SK-N-SH (cell line): ENCODE measurements around the gene ZXDC. TPM values are rescaled to one million over a fixed set of nuclear protein-coding genes. Genes with fewer than 3 reads are reported as not detected.
A peak's percentile ranks its signal among the peaks of the same experiment; 100 is the strongest.

Experiments
- CTCF ChIA-PET: fragments of 300-600, 350-600 bp; formaldehyde crosslinking; extraction: SDS; loops from one replicate; lab custom pipeline; 2021; lab: Yijun Ruan, JAX
- POLR2A ChIA-PET: fragments of 350-600 bp; sonication (Branson Sonifier 250); formaldehyde crosslinking; extraction: SDS; loops from one replicate; lab custom pipeline; 2020; ENCODE audit warnings: antibody characterized with exemption, inconsistent platforms; lab: Yijun Ruan, JAX
- DNase-seq: peaks from one replicate; pipeline ENCODE4 v3.0.0; 2012
- H2AFZ ChIP-seq: fragments of 200-600 bp; sonication (generic); 2 replicates; pipeline ENCODE4 v1.8.1; 2016; ENCODE audit warnings: antibody characterized with exemption, mild to moderate bottlenecking, low read depth
- H3F3A ChIP-seq: fragments of 200-600 bp; sonication (generic); replicated peaks from 2 replicates; pipeline ENCODE3; 2016; ENCODE audit warnings: antibody characterized with exemption, mild to moderate bottlenecking; ENCODE audit not compliant: insufficient read depth
- H3K27ac ChIP-seq, 2 experiments: fragments of 200-500 bp in 1 of 2; fragments of 200-600 bp in 1 of 2; sonication (Bioruptor generic) in 1 of 2; sonication (generic), shearing (Covaris generic) in 1 of 2; 2 replicates each; pipeline versions ENCODE4 v1.5.1 to v1.6.1; 2014 to 2016; ENCODE audit warnings: low read depth in 2 of 2, inconsistent platforms in 1 of 2, low read length in 1 of 2, mild to moderate bottlenecking in 1 of 2, mixed read lengths in 1 of 2
- H3K27me3 ChIP-seq: fragments of 200-600 bp; sonication (generic), shearing (Covaris generic); 2 replicates; pipeline ENCODE4 v1.6.1; 2016; ENCODE audit warnings: mixed run types; ENCODE audit not compliant: insufficient read depth
- H3K36me3 ChIP-seq, 2 experiments: fragments of 200-500 bp in 1 of 2; fragments of 200-600 bp in 1 of 2; sonication (Bioruptor generic) in 1 of 2; sonication (generic) in 1 of 2; replicated peaks in 1 of 2; 2 replicates each; pipeline versions ENCODE3 to v1.5.1; 2014 to 2016; ENCODE audit warnings: low read length in 1 of 2, mild to moderate bottlenecking in 1 of 2; ENCODE audit not compliant: insufficient read depth in 2 of 2, control insufficient read depth in 1 of 2
- H3K4me1 ChIP-seq, 2 experiments: fragments of 200-500 bp in 1 of 2; fragments of 200-600 bp in 1 of 2; sonication (Bioruptor generic) in 1 of 2; sonication (generic), shearing (Covaris generic) in 1 of 2; 2 replicates each; pipeline versions ENCODE4 v1.5.1 to v1.6.1; 2014 to 2016; ENCODE audit warnings: low read depth in 1 of 2, low read length in 1 of 2, mixed run types in 1 of 2; ENCODE audit not compliant: insufficient read depth in 2 of 2, control insufficient read depth in 1 of 2
- H3K4me2 ChIP-seq: fragments of 200-600 bp; sonication (generic), shearing (Covaris generic); 2 replicates; pipeline ENCODE4 v1.6.1; 2017; ENCODE audit warnings: mixed run types
- H3K4me3 ChIP-seq, 2 experiments: fragments of 200-500 bp in 1 of 2; fragments of 200-600 bp in 1 of 2; sonication (Bioruptor generic) in 1 of 2; sonication (generic), shearing (Covaris generic) in 1 of 2; 2 replicates each; pipeline versions ENCODE4 v1.5.1 to v1.8.1; 2014 to 2016; ENCODE audit warnings: low read depth in 2 of 2, inconsistent platforms in 1 of 2, low read length in 1 of 2, mild to moderate bottlenecking in 1 of 2, mixed read lengths in 1 of 2, moderate library complexity in 1 of 2
- H3K79me2 ChIP-seq: fragments of 200-600 bp; sonication (generic); 2 replicates; pipeline ENCODE4 v1.8.1; 2017; ENCODE audit warnings: mild to moderate bottlenecking; ENCODE audit not compliant: insufficient read depth
- H3K9ac ChIP-seq: fragments of 200-600 bp; sonication (generic); 2 replicates; pipeline ENCODE4 v1.6.1; 2017; ENCODE audit warnings: mixed run types
- H3K9me2 ChIP-seq: fragments of 200-600 bp; sonication (generic); 2 replicates; pipeline ENCODE4 v1.6.1; 2017; ENCODE audit warnings: mixed run types
- H3K9me3 ChIP-seq: fragments of 200-600 bp; sonication (generic); 2 replicates; pipeline ENCODE4 v1.6.1; 2017; ENCODE audit warnings: mixed run types, mild to moderate bottlenecking, moderate library complexity
- H4K20me1 ChIP-seq: fragments of 200-600 bp; sonication (generic); 2 replicates; pipeline ENCODE4 v1.6.1; 2017; ENCODE audit warnings: mild to moderate bottlenecking, mixed run types; ENCODE audit not compliant: insufficient read depth
- JUND ChIP-seq: IDR thresholded peaks from 2 replicates; pipeline ENCODE4 v1.4.0; 2012
- MEF2A ChIP-seq: IDR thresholded peaks from 2 replicates; pipeline ENCODE4 v1.4.0; 2012; ENCODE audit warnings: low read depth, borderline replicate concordance
- MXI1 ChIP-seq: IDR thresholded peaks from 2 replicates; pipeline ENCODE4 v1.6.1; 2012; ENCODE audit warnings: mild to moderate bottlenecking, low read depth, low read length, improper control_type of control experiment
- NFIC ChIP-seq: IDR thresholded peaks from 2 replicates; pipeline ENCODE4 v1.4.0; 2012; ENCODE audit warnings: borderline replicate concordance
- NRF1 ChIP-seq: IDR thresholded peaks from 2 replicates; pipeline ENCODE4 v1.6.1; 2012; ENCODE audit warnings: low read depth, mild to moderate bottlenecking, low read length
- RAD21 ChIP-seq: IDR thresholded peaks from 2 replicates; pipeline ENCODE4 v1.6.1; 2012; ENCODE audit warnings: mild to moderate bottlenecking, low read length
- SIN3A ChIP-seq: IDR thresholded peaks from 2 replicates; pipeline ENCODE4 v1.6.1; 2012; ENCODE audit warnings: low read depth, mild to moderate bottlenecking, low read length, moderate library complexity, borderline replicate concordance
- SMC3 ChIP-seq: IDR thresholded peaks from 2 replicates; pipeline ENCODE4 v1.6.1; 2012; ENCODE audit warnings: low read depth, low read length, improper control_type of control experiment
- TEAD4 ChIP-seq: IDR thresholded peaks from 2 replicates; pipeline ENCODE4 v1.4.0; 2012; ENCODE audit warnings: mild to moderate bottlenecking, borderline replicate concordance; ENCODE audit not compliant: insufficient read depth
- WGBS: methylation state at CpG from one replicate; pipeline ENCODE4 v1.1.6; 2017; ENCODE audit warnings: low lambda C conversion rate; 5-methylcytosine and 5-hydroxymethylcytosine counted together
- polyA plus RNA-seq, 3 experiments: library from polyadenylated mRNA; depleted of rRNA; stranded (reverse); fragments of >200 nt; gene quantifications; 2 replicates each; pipeline ENCODE4 v1.2.3, GENCODE V29; 2012
- TF ChIP-seq, protein P1 (sequence below): fragments of 150-350 bp; IDR thresholded peaks from 2 replicates; pipeline ENCODE4 v1.6.1; 2016; ENCODE audit warnings: mild to moderate bottlenecking, low read depth, low read length

Gene ZXDC
- polyA plus RNA-seq, 1 of the 3 experiments (the other 2 are of a cell fraction), result 8.5 TPM

DNA sequence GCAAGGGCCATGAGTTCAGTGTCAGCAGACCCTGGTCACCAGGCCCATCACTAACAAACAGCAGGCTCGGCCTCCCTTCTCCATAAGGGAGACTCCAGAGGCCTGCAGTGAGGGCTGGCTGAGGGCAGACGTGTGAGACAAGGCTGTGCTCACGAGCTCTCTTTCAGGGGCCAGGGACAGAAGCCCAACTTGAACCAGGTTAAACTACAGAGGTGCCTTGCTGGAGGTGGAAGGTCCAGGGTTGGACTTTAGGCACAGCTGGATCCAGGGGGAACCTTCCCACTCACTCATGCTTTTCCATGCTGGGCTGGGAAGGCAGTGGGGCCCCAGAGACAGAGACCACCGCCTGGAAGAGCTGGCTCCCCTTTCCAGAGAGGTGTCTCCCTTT is 62.0 kb downstream of the ZXDC start:
- POLR2A ChIA-PET, result no interaction called here
- no peaks in the 10 kb centered on the region for H3K27me3 ChIP-seq
- TF ChIP-seq NRF1 (no peak), RAD21 (no peak), NFIC (no peak), SMC3 (no peak), SIN3A (no peak)
- TF ChIP-seq, all 33 proteins: peak for 0
- Histone ChIP-seq H3K36me3 (no peaks in the 10 kb centered on the region), H4K20me1 (no peaks in the 10 kb centered on the region), H3K9me2 (no peaks in the 10 kb centered on the region), H3K4me3 (no peak overlapping the region), H2AFZ (no peak overlapping the region), H3K27ac (no peak overlapping the region), H3K4me1 (no peaks in the 10 kb centered on the region), H3K4me2 (no peak overlapping the region), H3K9me3 (no peaks in the 10 kb centered on the region), H3K79me2 (no peaks in the 10 kb centered on the region), H3F3A (no peaks in the 10 kb centered on the region), H3K9ac (no peak overlapping the region)
- no peak for DNase-seq
- CTCF ChIA-PET, result no interaction called here
- WGBS, result 27% methylated on average over 3 of the region's 4 CpGs

DNA sequence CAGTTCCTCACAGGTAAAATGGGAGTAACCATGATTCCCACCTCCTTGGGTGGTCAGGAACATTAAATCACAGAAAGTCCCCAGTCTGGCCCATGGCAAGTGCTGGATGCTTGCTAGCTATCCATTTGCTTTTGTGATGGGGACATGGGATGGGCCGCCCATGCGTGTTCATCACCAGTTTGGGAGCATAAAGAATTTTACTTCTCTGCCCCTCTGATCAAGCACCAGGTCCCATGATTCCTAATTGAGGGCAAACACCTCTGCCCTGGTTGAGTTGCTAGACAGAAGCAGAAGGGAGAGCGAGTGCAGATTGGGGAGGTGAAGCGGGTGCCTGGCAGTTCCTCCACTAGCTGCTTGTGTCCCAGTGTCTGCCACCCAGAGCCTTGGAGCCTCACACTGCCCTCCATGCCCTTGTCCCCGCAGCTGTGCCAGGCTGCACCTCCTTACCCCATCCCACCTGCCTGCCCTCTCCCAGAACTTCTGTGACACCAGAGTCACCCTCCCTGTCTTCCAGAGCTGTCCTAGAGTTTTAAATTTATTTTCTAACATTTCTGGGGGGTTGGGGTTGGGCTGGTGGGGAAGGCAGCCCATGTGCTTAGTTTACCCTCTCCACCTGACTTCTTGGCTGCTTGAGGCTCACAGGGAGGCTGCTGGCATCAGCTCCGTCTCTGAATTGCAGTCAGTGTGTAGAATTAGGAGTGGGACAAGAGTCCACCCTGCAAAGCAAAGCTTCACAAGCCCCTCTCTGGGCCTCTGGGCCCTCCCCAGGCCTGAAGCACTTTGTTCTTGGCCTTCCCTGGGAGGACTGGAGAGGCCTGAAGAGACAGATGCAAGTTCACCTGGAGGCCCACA is 62.6 kb downstream of the ZXDC start:
- DNase-seq, result peak; percentile 3
- H3K4me1 ChIP-seq, result peaks cover 0 to 1% of the 10 kb centered on the region in 2 experiments; a peak in 1 of 4 replicates
- H2AFZ ChIP-seq, result no peak overlapping the region
- no peaks in the 10 kb centered on the region for H3F3A ChIP-seq
- no peak overlapping the region for H3K4me2 ChIP-seq
- CTCF ChIA-PET, result interaction anchor here (1.3 kb wide), 1 partner anchor 17 kb away, joined by 3 read pairs; no protein-coding TSS in a partner anchor
- H3K79me2 ChIP-seq, result no peaks in the 10 kb centered on the region
- no peaks in the 10 kb centered on the region for H4K20me1 ChIP-seq
- H3K27me3 ChIP-seq, result peaks cover 2% of the 10 kb centered on the region; the same call in 1 of the 2 replicates
- no peak overlapping the region for H3K4me3 ChIP-seq
- H3K9me2 ChIP-seq, result no peaks in the 10 kb centered on the region
- no peak overlapping the region for H3K9ac ChIP-seq
- TF ChIP-seq JUND, result no peak
- no peak for TF ChIP-seq TEAD4
- no peak for TF ChIP-seq MXI1
- TF ChIP-seq NRF1, result no peak
- TF ChIP-seq MEF2A, result no peak
- TF ChIP-seq, protein P1, sequence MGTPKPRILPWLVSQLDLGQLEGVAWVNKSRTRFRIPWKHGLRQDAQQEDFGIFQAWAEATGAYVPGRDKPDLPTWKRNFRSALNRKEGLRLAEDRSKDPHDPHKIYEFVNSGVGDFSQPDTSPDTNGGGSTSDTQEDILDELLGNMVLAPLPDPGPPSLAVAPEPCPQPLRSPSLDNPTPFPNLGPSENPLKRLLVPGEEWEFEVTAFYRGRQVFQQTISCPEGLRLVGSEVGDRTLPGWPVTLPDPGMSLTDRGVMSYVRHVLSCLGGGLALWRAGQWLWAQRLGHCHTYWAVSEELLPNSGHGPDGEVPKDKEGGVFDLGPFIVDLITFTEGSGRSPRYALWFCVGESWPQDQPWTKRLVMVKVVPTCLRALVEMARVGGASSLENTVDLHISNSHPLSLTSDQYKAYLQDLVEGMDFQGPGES, result no peak
- TF ChIP-seq SMC3, result no peak
- no peaks in the 10 kb centered on the region for H3K36me3 ChIP-seq
- no peaks in the 10 kb centered on the region for H3K9me3 ChIP-seq
- WGBS, result 71% methylated on average over 5 of the region's 6 CpGs
- no peak overlapping the region for H3K27ac ChIP-seq
- POLR2A ChIA-PET, result no interaction called here
